ENCODE results near the gene TNRC6A. TPM values are rescaled to one million over a fixed set of nuclear protein-coding genes. Genes with fewer than 3 reads are reported as not detected.

The TNRC6A gene
- total and polyA plus RNA-seq, 9 of the 15 experiments (the other 6 are each of a cell fraction or from before 2014, with no cell fraction given): 3.4 to 32.1 (median 26.6) TPM

GRCh38 chr16:24822974-24823373 is 93.5 kb downstream of the TNRC6A start:
- no peaks in the 10 kb centered on the region for H3K27me3 ChIP-seq (ENCODE audit: control insufficient read depth in 2 of 2, insufficient read depth in 2 of 2, low read length in 2 of 2)
- no peak overlapping the region for H3K27ac ChIP-seq (ENCODE audit: extremely low read depth, low read depth, low read length)
- no peaks in the 10 kb centered on the region for H3K4me1 ChIP-seq (replicated peaks in 1 of 2; ENCODE audit: control insufficient read depth in 2 of 2, insufficient read depth in 2 of 2, low read length in 2 of 2)
- H3K79me2 ChIP-seq (ENCODE audit: control insufficient read depth, insufficient read depth, low read length): no peaks in the 10 kb centered on the region
- no peak for TF ChIP-seq MTA1 (IDR thresholded peaks at IDR 0.05; ENCODE audit: borderline replicate concordance)
- TF ChIP-seq ZNF507 (tag; conservative IDR thresholded peaks at IDR 0.05): no peak
- peaks cover 78% of the 10 kb centered on the region for H3K36me3 ChIP-seq (ENCODE audit: control insufficient read depth, insufficient read depth, low read length)
- H4K20me1 ChIP-seq (replicated peaks; ENCODE audit: control insufficient read depth, insufficient read depth, low read length): no peaks in the 10 kb centered on the region
- intact Hi-C loops (cut with micrococcal nuclease): no loop called here
- in situ Hi-C loops (cut with MboI): no loop called here
- H2AFZ ChIP-seq (ENCODE audit: low read depth, low read length): no peak overlapping the region
- BruUV-seq (replicated peaks): no TSS peak
- ATAC-seq (no peak), DNase-seq (ENCODE audit: extremely low read depth in 1 of 4, low spot score in 3 of 4) (no peak), FAIRE-seq (no peak)
- POLR2A ChIA-PET: no interaction called here
- CTCF ChIA-PET (ENCODE audit: low intra/inter-chr PET ratio): no interaction called here
- 92% methylated on average over 8 of the region's 8 CpGs for WGBS (ENCODE audit: insufficient coverage, low coverage, missing lambda C conversion rate)
- no peaks in the 10 kb centered on the region for H3K9me3 ChIP-seq (replicated peaks; ENCODE audit: control insufficient read depth, insufficient read depth, low read depth, low read length)
- no peak overlapping the region for H3K9ac ChIP-seq (ENCODE audit: insufficient read depth in 1 of 2, low read depth in 2 of 2, low read length in 2 of 2)
- no peak overlapping the region for H3K4me2 ChIP-seq (ENCODE audit: insufficient read depth, low read length)
- no peak overlapping the region for H3K4me3 ChIP-seq
- no peaks in the 10 kb centered on the region for H3K9me1 ChIP-seq (ENCODE audit: control insufficient read depth, insufficient read depth, low read length)

- FAIRE-seq (peak; percentile 46), ATAC-seq (no peak), DNase-seq (ENCODE audit: extremely low read depth in 1 of 4, low spot score in 3 of 4) (no peak)
- peaks cover 51% of the 10 kb centered on the region for H3K36me3 ChIP-seq (ENCODE audit: control insufficient read depth, insufficient read depth, low read length)
- no peaks in the 10 kb centered on the region for H3K79me2 ChIP-seq (ENCODE audit: control insufficient read depth, insufficient read depth, low read length)
- intact Hi-C loops (cut with micrococcal nuclease): no loop called here
- H3K9me3 ChIP-seq (replicated peaks; ENCODE audit: control insufficient read depth, insufficient read depth, low read depth, low read length): no peaks in the 10 kb centered on the region
- no peaks in the 10 kb centered on the region for H3K9me1 ChIP-seq (ENCODE audit: control insufficient read depth, insufficient read depth, low read length)
- H4K20me1 ChIP-seq (replicated peaks; ENCODE audit: control insufficient read depth, insufficient read depth, low read length): no peaks in the 10 kb centered on the region
- no peak overlapping the region for H3K9ac ChIP-seq (ENCODE audit: insufficient read depth in 1 of 2, low read depth in 2 of 2, low read length in 2 of 2)
- ChIA-PET CTCF (ENCODE audit: low intra/inter-chr PET ratio) (no interaction called here), POLR2A (interaction anchor here (0.6 kb wide), 3 partner anchors 117 to 1217 kb away, joined by 3 read pairs; no protein-coding TSS in a partner anchor)
- H3K27me3 ChIP-seq (ENCODE audit: control insufficient read depth in 2 of 2, insufficient read depth in 2 of 2, low read length in 2 of 2): no peaks in the 10 kb centered on the region
- no peak overlapping the region for H3K4me2 ChIP-seq (ENCODE audit: insufficient read depth, low read length)
- no peak for TF ChIP-seq FOXM1 (IDR thresholded peaks at IDR 0.05; ENCODE audit: low read depth)
- no peak for TF ChIP-seq FOXM1 (CRISPR knock-in tag; IDR thresholded peaks at IDR 0.05; ENCODE audit: low read depth)
- TF ChIP-seq ASH1L (IDR thresholded peaks at IDR 0.05; ENCODE audit: borderline replicate concordance, low read depth, partially characterized antibody): no peak
- TF ChIP-seq BCOR (IDR thresholded peaks at IDR 0.05): no peak
- TF ChIP-seq NFE2 (IDR thresholded peaks at IDR 0.05; ENCODE audit: low read depth): no peak
- TF ChIP-seq THAP7 (CRISPR knock-in tag; IDR thresholded peaks at IDR 0.05): no peak
- no peak for TF ChIP-seq MAFG (tag; conservative IDR thresholded peaks at IDR 0.05)
- TF ChIP-seq NFIC (IDR thresholded peaks at IDR 0.05): no peak
- TF ChIP-seq NCOA1 (IDR thresholded peaks at IDR 0.05; ENCODE audit: low read depth): no peak
- no peak for TF ChIP-seq SMAD2 (IDR thresholded peaks at IDR 0.05; ENCODE audit: low read depth, low read length)
- no peak for TF ChIP-seq TCF7L2 (IDR thresholded peaks at IDR 0.05; ENCODE audit: low read depth, low read length)
- no peak for TF ChIP-seq ZNF766 (CRISPR knock-in tag; conservative IDR thresholded peaks at IDR 0.05)
- no peak for TF ChIP-seq BCLAF1 (IDR thresholded peaks at IDR 0.05; ENCODE audit: borderline replicate concordance in 1 of 2, control insufficient read depth in 1 of 2, low read depth in 2 of 2, low read length in 1 of 2)
- no peak overlapping the region for H2AFZ ChIP-seq (ENCODE audit: low read depth, low read length)
- no peak overlapping the region for H3K4me3 ChIP-seq
- WGBS (ENCODE audit: insufficient coverage, low coverage, missing lambda C conversion rate): 93% methylated on average over 10 of the region's 10 CpGs
- peaks cover 3 to 8% of the 10 kb centered on the region in 2 experiments; a peak in 3 of 5 replicates for H3K4me1 ChIP-seq (replicated peaks in 1 of 2; ENCODE audit: control insufficient read depth in 2 of 2, insufficient read depth in 2 of 2, low read length in 2 of 2)
- H3K27ac ChIP-seq (ENCODE audit: extremely low read depth, low read depth, low read length): no peak overlapping the region
- in situ Hi-C loops (cut with MboI): no loop called here
- BruUV-seq (replicated peaks): TSS peak; percentile 14
Observed at GRCh38 chr16:24825696-24826095, 96.2 kb downstream of the TNRC6A start.
